ENCODE results near the gene PAH.

Gene PAH

GRCh38 chr12:102806110-102806509 is 110.9 kb downstream of the PAH start:
- no peak for TF ChIP-seq CTCF (IDR thresholded peaks at IDR 0.05; ENCODE audit: low read depth, low read length)
- no peak for DNase-seq (ENCODE audit: extremely low read depth, low read depth)

- TF ChIP-seq CTCF (IDR thresholded peaks at IDR 0.05; ENCODE audit: low read depth, low read length): no peak
- no peak for DNase-seq (ENCODE audit: extremely low read depth, low read depth)
These were observed 116.5 kb downstream of the PAH start for GRCh38 chr12:102800565-102800964.

- no peak for TF ChIP-seq CTCF (IDR thresholded peaks at IDR 0.05; ENCODE audit: low read depth, low read length)
- DNase-seq (ENCODE audit: extremely low read depth, low read depth): no peak
These were observed 117.8 kb downstream of the PAH start for GRCh38 chr12:102799229-102799628.

GRCh38 chr12:102797528-102797927 is 119.5 kb downstream of the PAH start:
- no peak for TF ChIP-seq CTCF (IDR thresholded peaks at IDR 0.05; ENCODE audit: low read depth, low read length)

GRCh38 chr12:102793921-102794320 is 123.1 kb downstream of the PAH start:
- TF ChIP-seq CTCF (IDR thresholded peaks at IDR 0.05; ENCODE audit: low read depth, low read length): no peak
- no peak for DNase-seq (ENCODE audit: extremely low read depth, low read depth)

More at GRCh38 chr12:102797528-102797927, 119.5 kb downstream of the PAH start:
- DNase-seq (ENCODE audit: extremely low read depth, low read depth): no peak

Measured in AG09319 (cell line).